Stimulated activated CD8-positive, alpha-beta memory T cell treated with anti-CD3 and anti-CD28 coated beads, Interleukin-15, amount 100 ng/mL, for 4 hours (primary cell): Measurements from ENCODE around the gene TFEB.

Source experiments
- DNase-seq, 2 donors: peaks; one replicate each; pipeline ENCODE4 v3.0.0-alpha.2; 2020; ENCODE audit warnings: low read depth in 2 of 2

Gene TFEB

GRCh38 chr6:41737591-41738130, 2.3 kb upstream of the TFEB start:
- no peak for DNase-seq

- no peak for DNase-seq
Measured at GRCh38 chr6:41736800-41737555, 1.6 kb upstream of the TFEB start.

GRCh38 chr6:41736186-41736733, 852 bp upstream of the TFEB start:
- no peak for DNase-seq

- DNase-seq = peak; percentile 31 to 55
Measured at GRCh38 chr6:41734666-41735426, 562 bp downstream of the TFEB start.

GRCh38 chr6:41733707-41734665, 1.4 kb downstream of the TFEB start:
- DNase-seq = peak; percentile 21 to 47

GRCh38 chr6:41733360-41733706, 2.1 kb downstream of the TFEB start:
- DNase-seq = no peak

- DNase-seq = peak; percentile 46 to 49
Measured at GRCh38 chr6:41732591-41733359, 2.6 kb downstream of the TFEB start.

GRCh38 chr6:41732149-41732548, 3.3 kb downstream of the TFEB start:
- no peak for DNase-seq

- DNase-seq = no peak
Measured at GRCh38 chr6:41731561-41732086, 3.8 kb downstream of the TFEB start.

- no peak for DNase-seq
Measured at GRCh38 chr6:41730531-41731436, 4.6 kb downstream of the TFEB start.

GRCh38 chr6:41729624-41730023, 5.8 kb downstream of the TFEB start:
- DNase-seq = no peak

- no peak for DNase-seq
Measured at GRCh38 chr6:41728954-41729353, 6.5 kb downstream of the TFEB start.

- no peak for DNase-seq
Measured at GRCh38 chr6:41728073-41728936, 7.1 kb downstream of the TFEB start.

GRCh38 chr6:41727705-41728072, 7.7 kb downstream of the TFEB start:
- no peak for DNase-seq

- DNase-seq = no peak
Measured at GRCh38 chr6:41726876-41727275, 8.5 kb downstream of the TFEB start.

GRCh38 chr6:41724586-41725501, 10.6 kb downstream of the TFEB start:
- no peak for DNase-seq

- no peak for DNase-seq
Measured at GRCh38 chr6:41724228-41724580, 11.2 kb downstream of the TFEB start.
